GDM1 (cell line): ENCODE results near the gene IGFBP7.

Experiments used
- DNase-seq: peaks from one replicate; lab custom pipeline; 2025; lab: John Stamatoyannopoulos, UW

The IGFBP7 gene

GRCh38 chr4:57109847-57110639 is at the start of gene IGFBP7:
IGFBP7 (minus strand) TSS chr4:57110385; CDS start chr4:57110351, 34 bp downstream.
- DNase-seq = peak; percentile 79

- DNase-seq = no peak
Observed at GRCh38 chr4:57159866-57160265, 49.7 kb upstream of the IGFBP7 start.

- no peak for DNase-seq
Observed at GRCh38 chr4:57158762-57159161, 48.6 kb upstream of the IGFBP7 start.

- DNase-seq = no peak
Observed at GRCh38 chr4:57158221-57158620, 48.0 kb upstream of the IGFBP7 start.

- DNase-seq = no peak
Observed at GRCh38 chr4:57157596-57158137, 47.5 kb upstream of the IGFBP7 start.

GRCh38 chr4:57156242-57156990 is 46.2 kb upstream of the IGFBP7 start:
- no peak for DNase-seq

- no peak for DNase-seq
Observed at GRCh38 chr4:57154926-57155325, 44.7 kb upstream of the IGFBP7 start.

GRCh38 chr4:57154191-57154590 is 44.0 kb upstream of the IGFBP7 start:
- DNase-seq = no peak

GRCh38 chr4:57153207-57153606 is 43.0 kb upstream of the IGFBP7 start:
- no peak for DNase-seq

GRCh38 chr4:57151481-57151880 is 41.3 kb upstream of the IGFBP7 start:
- no peak for DNase-seq

- DNase-seq = no peak
Observed at GRCh38 chr4:57149833-57150232, 39.6 kb upstream of the IGFBP7 start.

GRCh38 chr4:57148831-57149505 is 38.8 kb upstream of the IGFBP7 start:
- DNase-seq = no peak

- no peak for DNase-seq
Observed at GRCh38 chr4:57148177-57148576, 38.0 kb upstream of the IGFBP7 start.

GRCh38 chr4:57147335-57148060 is 37.3 kb upstream of the IGFBP7 start:
- no peak for DNase-seq

GRCh38 chr4:57146444-57146843 is 36.3 kb upstream of the IGFBP7 start:
- no peak for DNase-seq

GRCh38 chr4:57144466-57144865 is 34.3 kb upstream of the IGFBP7 start:
- no peak for DNase-seq

- no peak for DNase-seq
Observed at GRCh38 chr4:57139783-57140182, 29.6 kb upstream of the IGFBP7 start.

- no peak for DNase-seq
Observed at GRCh38 chr4:57137261-57137660, 27.1 kb upstream of the IGFBP7 start.

GRCh38 chr4:57136281-57136680 is 26.1 kb upstream of the IGFBP7 start:
- DNase-seq = no peak

- no peak for DNase-seq
Observed at GRCh38 chr4:57132743-57133137, 22.6 kb upstream of the IGFBP7 start.

- DNase-seq = no peak
Observed at GRCh38 chr4:57131849-57132742, 21.9 kb upstream of the IGFBP7 start.
